ENCODE measurements around the gene PSMD4. TPM values are rescaled to one million over a fixed set of nuclear protein-coding genes. Genes with fewer than 3 reads are reported as not detected.
"Not testable (repeated sequence)": the region's sequence is repeated elsewhere in the genome, so short reads cannot be mapped to it uniquely, and the experiment has no call there.

Gene PSMD4
- polyA plus RNA-seq = 100 to 1,000 TPM; 246 to 364 (median 282) TPM

DNA sequence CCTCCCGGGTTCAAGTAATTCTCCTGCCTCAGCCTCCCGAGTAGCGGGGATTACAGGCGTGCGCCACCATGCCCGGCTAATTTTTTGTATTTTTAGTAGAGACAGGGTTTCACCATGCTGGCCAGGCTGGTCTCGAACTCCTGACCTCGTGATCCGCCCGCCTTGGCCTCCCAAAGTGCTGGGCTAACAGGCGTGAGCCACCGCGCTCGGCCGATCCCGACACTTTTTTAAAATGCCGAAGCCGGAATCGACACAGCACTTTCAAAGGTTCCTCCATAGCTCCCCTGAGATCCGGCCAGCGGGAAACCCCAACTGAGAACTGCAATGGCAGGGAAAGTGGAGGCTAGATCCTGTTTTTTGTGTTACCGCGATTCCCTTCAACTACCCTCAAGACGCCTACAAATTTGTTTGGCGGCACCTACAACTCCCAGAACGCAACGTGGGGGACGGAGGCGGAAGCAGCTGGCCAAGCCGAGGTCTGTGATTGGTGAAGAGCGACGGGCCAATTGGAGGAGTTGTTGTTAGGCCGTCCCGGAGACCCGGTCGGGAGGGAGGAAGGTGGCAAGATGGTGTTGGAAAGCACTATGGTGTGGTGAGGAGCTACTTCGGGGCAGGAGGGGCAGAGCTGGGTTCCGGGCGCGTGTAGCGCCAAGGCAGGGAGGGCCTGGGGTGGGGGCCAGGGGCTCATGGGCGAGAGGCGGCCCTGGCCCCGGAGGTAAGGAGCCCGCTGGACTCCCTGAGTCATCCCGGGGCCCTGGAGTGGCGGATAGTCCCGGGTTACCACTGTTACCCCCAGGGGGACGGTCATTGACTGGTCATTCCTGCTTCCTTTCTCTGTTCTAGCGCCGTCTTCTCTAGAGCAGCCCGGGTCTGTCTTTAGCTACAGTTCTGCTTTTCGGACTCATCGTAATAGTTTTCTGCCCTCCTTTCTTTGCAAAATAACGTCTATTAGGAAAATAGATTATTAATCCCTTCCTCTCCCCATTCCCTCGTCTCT lies at the start of gene PSMD4:
TSS of gene PSMD4 (plus strand) at position 518 of the 997 bp plus-strand sequence. CDS start at position 567, 49 bp downstream.
- Mint-ChIP-seq H3K9me3 (no peaks in the 10 kb centered on the region), H3K27ac (peak within 1 kb of the TSS; percentile 90 to 96 (median 96)), H3K27me3 (ENCODE audit: low read depth in 3 of 3) (peaks cover 3 to 14% (median 7%) of the 10 kb centered on the region in 3 donors), H3K4me1 (peaks cover 30 to 47% of the 10 kb centered on the region in 2 donors), H3K4me3 (peak within 1 kb of the TSS; percentile 91 to 99 (median 95)), H3K36me3 (peaks cover 0 to 2% (median 1%) of the 10 kb centered on the region in 3 donors)
- peak; percentile 93 to 94 (median 93) for DNase-seq

GRCh38 chr1:151205381-151205965 lies 49.1 kb upstream of the PSMD4 start:
- DNase-seq; H3K36me3 Mint-ChIP-seq; H3K27me3 Mint-ChIP-seq (ENCODE audit: low read depth in 3 of 3); H3K4me3 Mint-ChIP-seq; H3K9me3 Mint-ChIP-seq: not testable (repeated sequence)
- Mint-ChIP-seq H3K27ac (peak overlapping the region in 1 of 6 donors; percentile 4), H3K4me1 (peaks cover 8 to 22% of the 10 kb centered on the region in 2 donors)

DNA sequence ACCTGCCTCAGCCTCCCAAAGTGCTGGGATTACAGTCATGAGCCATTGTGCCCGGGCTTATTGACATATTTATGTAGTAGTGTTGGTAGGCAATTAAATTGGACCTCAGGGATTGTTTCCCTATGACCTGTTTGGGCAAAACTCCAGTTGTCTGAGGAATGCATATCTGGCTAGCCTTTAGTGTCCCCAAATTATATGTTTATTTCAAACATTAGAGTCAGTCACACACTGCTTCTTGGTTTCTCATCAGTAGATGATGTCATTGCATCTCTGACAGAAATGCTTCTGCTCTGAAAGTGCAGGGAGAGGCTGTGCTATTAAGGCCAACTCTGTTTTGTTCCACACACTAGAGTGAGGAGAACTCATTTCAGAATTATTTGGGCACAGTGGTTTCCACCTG lies 43.7 kb upstream of the PSMD4 start:
- Mint-ChIP-seq H3K27me3 (ENCODE audit: low read depth in 3 of 3) (peaks cover 0 to 4% (median 0%) of the 10 kb centered on the region in 3 donors), H3K36me3 (peaks cover 0 to 5% (median 4%) of the 10 kb centered on the region in 3 donors), H3K9me3 (no peaks in the 10 kb centered on the region), H3K4me1 (peaks cover 13 to 25% of the 10 kb centered on the region in 2 donors), H3K4me3 (no peak overlapping the region), H3K27ac (no peak overlapping the region)
- no peak for DNase-seq

DNA sequence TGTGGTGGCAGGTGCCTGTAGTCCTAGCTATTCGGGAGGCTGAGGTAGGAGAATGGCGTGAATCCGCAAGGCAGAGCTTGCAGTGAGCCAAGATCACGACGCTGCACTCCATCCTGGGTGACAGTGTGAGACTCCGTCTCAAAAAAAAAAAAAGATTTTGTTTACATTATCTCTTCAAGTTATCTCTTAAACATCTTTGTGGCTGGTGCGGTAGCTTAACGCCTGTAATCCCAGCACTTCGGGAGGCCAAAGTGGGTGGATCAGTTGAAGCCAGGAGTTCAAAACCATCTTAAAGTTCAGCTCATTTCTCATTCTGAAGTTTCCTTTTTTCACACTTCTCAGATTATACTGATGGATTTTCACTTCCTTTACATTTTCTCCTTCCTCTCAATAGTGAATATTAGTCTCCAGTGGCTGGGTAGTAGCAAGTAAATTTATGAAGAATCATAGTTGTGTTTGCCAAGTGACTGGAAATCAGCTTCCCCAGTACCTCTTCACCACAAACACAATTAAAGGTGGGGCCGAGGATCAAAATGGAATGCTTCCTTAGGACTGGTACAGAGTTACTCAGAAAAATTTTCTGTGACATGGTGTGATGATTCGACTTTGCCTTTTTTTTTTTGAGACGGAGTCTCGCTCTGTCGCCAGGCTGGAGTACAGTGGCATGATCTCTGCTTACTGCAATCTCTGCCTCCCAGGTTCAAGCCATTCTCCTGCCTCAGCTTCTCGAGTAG lies 42.4 kb upstream of the PSMD4 start:
- H3K36me3 Mint-ChIP-seq = peaks cover 4 to 8% (median 4%) of the 10 kb centered on the region in 3 donors
- H3K4me3 Mint-ChIP-seq = no peak overlapping the region
- H3K27me3 Mint-ChIP-seq (ENCODE audit: low read depth in 3 of 3) = peaks cover 0 to 4% (median 0%) of the 10 kb centered on the region in 3 donors
- H3K27ac Mint-ChIP-seq = peak overlapping the region in 4 of 6 donors; percentile 10 to 73 (median 40)
- peaks cover 14 to 33% of the 10 kb centered on the region in 2 donors for H3K4me1 Mint-ChIP-seq
- no peak for DNase-seq
- H3K9me3 Mint-ChIP-seq = no peaks in the 10 kb centered on the region

GRCh38 chr1:151213560-151213959 lies 41.0 kb upstream of the PSMD4 start:
- H3K27ac Mint-ChIP-seq = peak overlapping the region in 3 of 6 donors; percentile 9 to 55 (median 51)
- H3K27me3 Mint-ChIP-seq (ENCODE audit: low read depth in 3 of 3) = peaks cover 0 to 4% (median 0%) of the 10 kb centered on the region in 3 donors
- DNase-seq = no peak
- H3K9me3 Mint-ChIP-seq = no peaks in the 10 kb centered on the region
- H3K4me1 Mint-ChIP-seq = peaks cover 15 to 33% of the 10 kb centered on the region in 2 donors
- peaks cover 4 to 8% (median 4%) of the 10 kb centered on the region in 3 donors for H3K36me3 Mint-ChIP-seq
- no peak overlapping the region for H3K4me3 Mint-ChIP-seq

- Mint-ChIP-seq H3K4me1 (peaks cover 1 to 17% of the 10 kb centered on the region in 2 donors), H3K27me3 (ENCODE audit: low read depth in 3 of 3) (peaks cover 0 to 1% (median 0%) of the 10 kb centered on the region in 3 donors), H3K36me3 (peaks cover 0 to 3% (median under 1%) of the 10 kb centered on the region in 3 donors), H3K4me3 (no peak overlapping the region), H3K27ac (no peak overlapping the region), H3K9me3 (no peaks in the 10 kb centered on the region)
- no peak for DNase-seq
These were observed 32.9 kb upstream of the PSMD4 start for GRCh38 chr1:151221616-151222015.

DNA sequence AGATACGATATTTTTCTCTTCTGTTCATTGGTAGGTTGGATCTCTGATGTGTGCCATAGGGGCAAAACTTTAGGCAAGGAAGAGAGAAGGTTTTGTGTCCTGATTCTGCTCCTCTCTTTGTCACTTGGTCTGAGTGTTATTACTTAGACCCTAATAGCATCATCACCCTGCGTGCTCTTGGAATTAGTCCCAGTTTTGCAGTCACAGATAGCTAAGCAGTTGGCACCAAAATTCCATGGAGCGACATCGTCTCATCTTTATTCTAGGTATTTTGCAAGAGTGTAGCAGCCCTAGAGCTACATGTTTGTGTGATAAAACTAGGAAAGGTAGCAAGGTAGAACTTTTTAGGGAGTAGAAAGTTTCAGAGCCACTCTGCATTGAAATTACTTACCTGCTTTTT lies 32.4 kb upstream of the PSMD4 start:
- Mint-ChIP-seq H3K4me3 (no peak overlapping the region), H3K9me3 (no peaks in the 10 kb centered on the region), H3K36me3 (peaks cover 0 to 6% (median 0%) of the 10 kb centered on the region in 3 donors), H3K27me3 (ENCODE audit: low read depth in 3 of 3) (peaks cover 0 to 1% (median 0%) of the 10 kb centered on the region in 3 donors), H3K4me1 (peaks cover under 1 to 16% of the 10 kb centered on the region in 2 donors), H3K27ac (no peak overlapping the region)
- no peak for DNase-seq

DNA sequence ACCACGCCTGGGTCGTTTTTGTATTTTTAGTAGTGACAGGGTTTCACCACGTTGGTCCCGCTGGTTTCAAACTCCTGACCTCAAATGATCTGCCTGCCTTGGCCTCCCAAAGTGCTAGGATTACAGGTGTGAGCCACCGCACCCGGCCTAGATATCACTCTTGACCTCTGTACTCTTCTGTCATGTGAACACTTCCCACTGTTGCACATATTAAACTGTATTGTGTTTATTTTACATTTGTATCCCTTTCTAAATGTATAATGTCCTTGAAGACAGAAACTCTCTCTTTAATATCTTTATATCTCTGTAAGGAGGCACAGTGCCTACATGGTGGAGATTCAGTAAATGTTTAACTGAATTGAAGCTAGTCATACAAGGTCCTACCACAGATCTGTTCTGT lies 19.3 kb upstream of the PSMD4 start:
- no peak overlapping the region for H3K4me3 Mint-ChIP-seq
- peaks cover 36 to 49% (median 39%) of the 10 kb centered on the region in 3 donors for H3K36me3 Mint-ChIP-seq

DNA sequence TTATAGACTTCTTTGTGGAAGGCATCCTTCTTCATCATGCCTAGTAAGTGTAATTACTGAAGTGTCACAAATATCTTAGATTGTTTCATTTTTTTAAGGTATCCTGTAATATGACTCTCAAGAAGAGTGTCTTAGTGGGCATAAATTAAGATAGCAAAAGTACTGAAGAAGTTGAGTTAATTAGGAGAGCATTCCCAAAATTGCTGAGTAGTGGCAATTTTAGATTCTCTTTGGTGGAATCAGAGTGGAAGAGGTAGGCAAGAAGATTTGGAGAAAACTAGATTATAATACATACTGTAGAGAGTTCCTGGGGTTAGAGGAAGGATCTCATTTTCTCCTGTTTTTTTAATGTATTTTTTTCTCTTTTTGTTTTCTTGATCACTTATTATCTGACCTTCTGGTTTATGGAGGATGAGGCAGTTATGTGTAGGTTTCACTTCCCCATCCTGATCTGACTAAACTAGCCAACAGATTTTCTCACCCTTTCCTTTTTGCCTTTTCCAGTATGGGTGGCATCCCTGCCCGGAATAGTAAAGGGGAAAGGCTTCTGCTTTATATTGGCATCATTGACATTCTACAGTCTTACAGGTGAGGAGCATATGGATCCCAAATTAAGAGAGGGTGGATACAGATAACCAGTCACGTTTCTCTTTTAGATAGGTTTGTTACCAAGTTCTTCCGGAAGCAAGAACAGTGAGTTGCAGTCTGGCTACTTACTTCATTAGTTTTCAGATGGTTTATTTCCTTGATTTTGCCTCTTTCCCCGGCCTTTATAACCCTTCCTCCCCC lies 16.7 kb upstream of the PSMD4 start:
- H3K36me3 Mint-ChIP-seq = peaks cover 32 to 47% (median 40%) of the 10 kb centered on the region in 3 donors
- H3K27me3 Mint-ChIP-seq (ENCODE audit: low read depth in 3 of 3) = no peaks in the 10 kb centered on the region
- DNase-seq = no peak
- no peaks in the 10 kb centered on the region for H3K9me3 Mint-ChIP-seq
- H3K4me3 Mint-ChIP-seq = no peak overlapping the region
- H3K27ac Mint-ChIP-seq = peak overlapping the region in 3 of 6 donors; percentile 17 to 74 (median 51)
- no peaks in the 10 kb centered on the region for H3K4me1 Mint-ChIP-seq

More for the DNA sequence above, 19.3 kb upstream of the PSMD4 start:
- Mint-ChIP-seq H3K27ac (peak overlapping the region in 1 of 6 donors; percentile 49), H3K4me1 (no peaks in the 10 kb centered on the region), H3K9me3 (no peaks in the 10 kb centered on the region), H3K27me3 (ENCODE audit: low read depth in 3 of 3) (peaks cover 0 to 2% (median 0%) of the 10 kb centered on the region in 3 donors)
- no peak for DNase-seq

DNA sequence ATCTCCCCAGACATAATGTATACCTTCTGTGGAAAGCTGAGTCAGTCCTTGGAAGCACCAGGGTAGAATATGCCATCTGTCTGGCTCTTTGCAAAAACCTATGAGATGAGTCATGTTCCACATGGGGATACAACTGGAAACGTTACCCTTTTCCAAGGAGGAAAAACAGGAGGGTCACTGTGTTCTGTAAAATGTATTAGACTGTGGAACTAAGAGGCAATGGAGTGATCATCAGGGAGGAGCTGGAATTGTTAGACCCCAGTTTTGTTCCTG lies 16.1 kb upstream of the PSMD4 start:
- Mint-ChIP-seq H3K27me3 (ENCODE audit: low read depth in 3 of 3) (no peaks in the 10 kb centered on the region), H3K4me3 (no peak overlapping the region), H3K27ac (no peak overlapping the region), H3K36me3 (peaks cover 37 to 52% (median 45%) of the 10 kb centered on the region in 3 donors), H3K4me1 (no peaks in the 10 kb centered on the region), H3K9me3 (no peaks in the 10 kb centered on the region)
- DNase-seq = no peak

GRCh38 chr1:151242442-151242841 lies 12.1 kb upstream of the PSMD4 start:
- Mint-ChIP-seq H3K27ac (no peak overlapping the region), H3K36me3 (peaks cover 32 to 46% (median 37%) of the 10 kb centered on the region in 3 donors), H3K27me3 (ENCODE audit: low read depth in 3 of 3) (no peaks in the 10 kb centered on the region), H3K4me1 (no peaks in the 10 kb centered on the region), H3K4me3 (no peak overlapping the region), H3K9me3 (no peaks in the 10 kb centered on the region)
- no peak for DNase-seq

- Mint-ChIP-seq H3K9me3 (no peaks in the 10 kb centered on the region), H3K27me3 (ENCODE audit: low read depth in 3 of 3) (no peaks in the 10 kb centered on the region), H3K4me1 (no peaks in the 10 kb centered on the region), H3K4me3 (no peak overlapping the region), H3K36me3 (peaks cover 28 to 48% (median 42%) of the 10 kb centered on the region in 3 donors), H3K27ac (no peak overlapping the region)
- no peak for DNase-seq
These were observed 10.8 kb upstream of the PSMD4 start for GRCh38 chr1:151243683-151244216.

DNA sequence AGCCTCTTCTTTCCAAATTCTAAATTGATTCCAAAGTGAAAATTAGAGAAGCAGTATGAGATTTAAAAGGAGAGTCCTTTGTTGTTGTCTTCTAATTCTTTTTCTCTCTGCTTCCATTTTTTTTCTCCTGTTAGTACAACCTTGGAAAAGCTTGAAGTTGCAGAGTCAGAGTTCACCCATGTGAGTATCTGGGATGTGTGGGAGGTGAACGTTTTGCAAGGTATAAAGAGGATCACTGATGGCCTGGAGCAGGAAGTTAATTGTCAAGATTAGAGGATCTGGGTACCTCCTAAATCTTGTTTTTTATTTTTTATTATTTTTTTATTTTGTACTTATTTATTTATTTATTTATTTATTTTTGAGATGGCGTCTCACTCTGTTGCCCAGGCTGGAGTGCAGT lies 7.7 kb upstream of the PSMD4 start:
- H3K9me3 Mint-ChIP-seq = no peaks in the 10 kb centered on the region
- peaks cover 26 to 52% (median 40%) of the 10 kb centered on the region in 3 donors for H3K36me3 Mint-ChIP-seq
- H3K4me1 Mint-ChIP-seq = peaks cover 0 to 4% of the 10 kb centered on the region in 2 donors
- peaks cover 0 to 2% (median 0%) of the 10 kb centered on the region in 3 donors for H3K27me3 Mint-ChIP-seq (ENCODE audit: low read depth in 3 of 3)
- DNase-seq = no peak
- H3K4me3 Mint-ChIP-seq = no peak overlapping the region
- no peak overlapping the region for H3K27ac Mint-ChIP-seq

Measured in immature natural killer cell (primary cell).